ENCODE measurements around the gene PHF5A.

PHF5A gene

GRCh38 chr22:41415554-41415953 is 52.9 kb downstream of the PHF5A start:
- DNase-seq (ENCODE audit: low read depth) = no peak

- DNase-seq (ENCODE audit: low read depth) = no peak
These were observed 57.3 kb downstream of the PHF5A start for GRCh38 chr22:41411021-41411851.

GRCh38 chr22:41410311-41410751 is 58.2 kb downstream of the PHF5A start:
- no peak for DNase-seq (ENCODE audit: low read depth)

All from ELR (cell line).